SK-N-SH treated with all-trans-retinoic acid at 6 μM for 48 hours (cell line): ENCODE data around the gene ASS1.

ENCODE experiments used
- ARNTL ChIP-seq: fragments of 450-650 bp; formaldehyde crosslinking; IDR thresholded peaks from 2 replicates; pipeline ENCODE4 v1.5.0; 2020; ENCODE audit warnings: low read depth, mild to moderate bottlenecking, moderate library complexity, borderline replicate concordance
- GLIS3 ChIP-seq: fragments of 250-450 bp; sonication (Bioruptor Pico); IDR thresholded peaks from 2 replicates; pipeline ENCODE4 v1.5.0; 2020; ENCODE audit warnings: mild to moderate bottlenecking, moderate library complexity
- PATZ1 ChIP-seq: fragments of 250-450 bp; sonication (Bioruptor Pico); IDR thresholded peaks from 2 replicates; pipeline ENCODE4 v1.8.0; 2020; ENCODE audit warnings: mild to moderate bottlenecking, moderate library complexity, borderline replicate concordance
- POU6F1 ChIP-seq: fragments of 250-450 bp; sonication (Bioruptor Pico); IDR thresholded peaks from 2 replicates; pipeline ENCODE4 v1.8.0; 2021; ENCODE audit warnings: low read depth, mild to moderate bottlenecking, moderate library complexity, borderline replicate concordance
- PPARA ChIP-seq: fragments of 250-450 bp; sonication (Bioruptor Pico); IDR thresholded peaks from 2 replicates; pipeline ENCODE4 v1.5.0; 2020; ENCODE audit warnings: mild to moderate bottlenecking, borderline replicate concordance
- RARB ChIP-seq: fragments of 250-450 bp; sonication (Bioruptor Pico); IDR thresholded peaks from 2 replicates; pipeline ENCODE4 v1.8.0; 2021; ENCODE audit warnings: mild to moderate bottlenecking, moderate library complexity
- ZC3H10 ChIP-seq: fragments of 250-450 bp; sonication (Bioruptor Pico); IDR thresholded peaks from 2 replicates; pipeline ENCODE4 v1.5.1; 2021; ENCODE audit warnings: mild to moderate bottlenecking, moderate library complexity
- ZFP30 ChIP-seq: fragments of 450-650 bp; formaldehyde crosslinking; IDR thresholded peaks from 2 replicates; pipeline ENCODE4 v1.5.0; 2022; ENCODE audit warnings: mild to moderate bottlenecking, moderate library complexity
- ZNF70 ChIP-seq: fragments of 450-650 bp; formaldehyde crosslinking; IDR thresholded peaks from 2 replicates; pipeline ENCODE4 v1.5.0; 2020; ENCODE audit warnings: mild to moderate bottlenecking, moderate library complexity
- ZNF8 ChIP-seq: fragments of 450-650 bp; formaldehyde crosslinking; IDR thresholded peaks from 2 replicates; pipeline ENCODE4 v1.5.0; 2020; ENCODE audit warnings: mild to moderate bottlenecking, moderate library complexity
- TF ChIP-seq, protein P1 (sequence below): fragments of 250-450 bp; sonication (Bioruptor Pico); IDR thresholded peaks from 2 replicates; pipeline ENCODE4 v1.5.1; 2020; ENCODE audit warnings: low read depth, mild to moderate bottlenecking, moderate library complexity
- TF ChIP-seq, protein P2 (sequence below): fragments of 250-450 bp; sonication (Bioruptor Pico); IDR thresholded peaks from 2 replicates; pipeline ENCODE4 v1.5.1; 2021; ENCODE audit warnings: mild to moderate bottlenecking, moderate library complexity

DNA sequence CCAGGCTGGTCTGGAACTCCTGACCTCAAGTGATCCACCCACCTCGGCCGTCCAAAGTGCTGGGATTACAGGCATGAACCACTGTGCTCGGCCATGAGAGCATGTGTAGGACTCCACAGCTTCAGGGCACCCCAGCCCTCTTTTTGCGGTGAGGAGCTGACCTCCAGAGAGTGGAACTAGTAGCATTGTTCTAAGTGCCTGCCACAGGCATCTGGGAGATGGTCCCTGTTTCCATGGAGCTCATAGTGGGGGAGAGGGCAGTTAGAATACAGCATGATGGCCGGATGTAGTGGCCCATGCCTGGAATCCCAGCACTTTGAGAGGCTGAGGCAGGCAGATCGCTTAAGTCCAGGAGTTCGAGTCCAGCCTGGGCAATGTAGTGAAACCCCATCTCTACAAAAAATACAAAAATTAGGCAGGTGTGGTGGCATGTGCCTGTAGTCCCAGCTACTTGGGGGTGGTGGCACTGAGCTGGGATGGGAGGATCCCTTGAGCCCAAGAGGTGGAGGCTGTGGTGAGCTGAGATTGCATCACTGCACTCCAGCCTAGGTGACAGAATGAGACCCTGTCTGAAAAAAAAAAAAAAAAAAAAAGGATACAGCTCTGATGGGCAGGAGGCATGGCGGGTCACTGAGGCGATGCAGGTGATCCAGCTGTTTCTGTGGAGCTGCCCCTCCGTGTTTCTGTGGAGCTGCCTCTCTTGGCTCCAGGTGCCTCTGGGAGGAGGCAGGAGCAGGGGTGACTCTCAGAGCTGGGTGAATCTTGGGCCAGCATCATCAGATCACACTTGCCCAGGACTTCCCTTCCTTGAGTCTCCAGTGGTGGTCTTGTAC lies 4.2 kb downstream of the ASS1 start:
- TF ChIP-seq ZNF8 (no peak), ARNTL (no peak), PATZ1 (CRISPR knock-in tag) (no peak), POU6F1 (CRISPR knock-in tag) (no peak), ZNF70 (CRISPR knock-in tag) (no peak), PPARA (CRISPR knock-in tag) (no peak), ZFP30 (no peak), RARB (CRISPR knock-in tag) (no peak), ZC3H10 (CRISPR knock-in tag) (no peak), GLIS3 (CRISPR knock-in tag) (no peak)
- TF ChIP-seq, protein P1, sequence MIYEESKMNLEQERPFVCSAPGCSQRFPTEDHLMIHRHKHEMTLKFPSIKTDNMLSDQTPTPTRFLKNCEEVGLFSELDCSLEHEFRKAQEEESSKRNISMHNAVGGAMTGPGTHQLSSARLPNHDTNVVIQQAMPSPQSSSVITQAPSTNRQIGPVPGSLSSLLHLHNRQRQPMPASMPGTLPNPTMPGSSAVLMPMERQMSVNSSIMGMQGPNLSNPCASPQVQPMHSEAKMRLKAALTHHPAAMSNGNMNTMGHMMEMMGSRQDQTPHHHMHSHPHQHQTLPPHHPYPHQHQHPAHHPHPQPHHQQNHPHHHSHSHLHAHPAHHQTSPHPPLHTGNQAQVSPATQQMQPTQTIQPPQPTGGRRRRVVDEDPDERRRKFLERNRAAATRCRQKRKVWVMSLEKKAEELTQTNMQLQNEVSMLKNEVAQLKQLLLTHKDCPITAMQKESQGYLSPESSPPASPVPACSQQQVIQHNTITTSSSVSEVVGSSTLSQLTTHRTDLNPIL (CRISPR knock-in tag): no peak
- TF ChIP-seq, protein P2, sequence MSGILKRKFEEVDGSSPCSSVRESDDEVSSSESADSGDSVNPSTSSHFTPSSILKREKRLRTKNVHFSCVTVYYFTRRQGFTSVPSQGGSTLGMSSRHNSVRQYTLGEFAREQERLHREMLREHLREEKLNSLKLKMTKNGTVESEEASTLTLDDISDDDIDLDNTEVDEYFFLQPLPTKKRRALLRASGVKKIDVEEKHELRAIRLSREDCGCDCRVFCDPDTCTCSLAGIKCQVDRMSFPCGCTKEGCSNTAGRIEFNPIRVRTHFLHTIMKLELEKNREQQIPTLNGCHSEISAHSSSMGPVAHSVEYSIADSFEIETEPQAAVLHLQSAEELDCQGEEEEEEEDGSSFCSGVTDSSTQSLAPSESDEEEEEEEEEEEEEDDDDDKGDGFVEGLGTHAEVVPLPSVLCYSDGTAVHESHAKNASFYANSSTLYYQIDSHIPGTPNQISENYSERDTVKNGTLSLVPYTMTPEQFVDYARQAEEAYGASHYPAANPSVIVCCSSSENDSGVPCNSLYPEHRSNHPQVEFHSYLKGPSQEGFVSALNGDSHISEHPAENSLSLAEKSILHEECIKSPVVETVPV: no peak
